GM23338 (cell line): Measurements from ENCODE around the gene CYTH1.
A peak's percentile ranks its signal among the peaks of the same experiment; 100 is the strongest.

ENCODE experiments used
- CREB1 ChIP-seq: fragments of 250-450 bp; sonication (Bioruptor Pico); IDR thresholded peaks from 2 replicates; pipeline ENCODE4 v1.5.0; 2020; ENCODE audit warnings: low read depth, mild to moderate bottlenecking, moderate library complexity
- EZH2 ChIP-seq: fragments of 200-600 bp; sonication (generic); IDR thresholded peaks from one replicate; pipeline ENCODE4 v1.8.0; 2017; ENCODE audit warnings: antibody characterized with exemption, mild to moderate bottlenecking, low read depth; ENCODE audit not compliant: unreplicated experiment
- ZNF331 ChIP-seq: fragments of 250-450 bp; sonication (Bioruptor Pico); IDR thresholded peaks from 2 replicates; pipeline ENCODE4 v1.5.0; 2020; ENCODE audit warnings: low read depth, mild to moderate bottlenecking, moderate library complexity
- TF ChIP-seq, protein P1 (sequence below), 2 experiments: fragments of 200-600 bp in 1 of 2; sonication (generic) in 1 of 2; conservative IDR thresholded peaks; 2 replicates each; pipeline versions ENCODE4 v1.5.1 to v1.6.1; 2016 to 2017; ENCODE audit warnings: antibody characterized with exemption in 2 of 2, low read depth in 2 of 2, mild to moderate bottlenecking in 2 of 2, moderate library complexity in 1 of 2

GRCh38 chr17:78787444-78787843 is 5.4 kb upstream of the CYTH1 start:
- TF ChIP-seq CREB1 (no peak), EZH2 (no peak), ZNF331 (no peak)
- TF ChIP-seq, protein P1, sequence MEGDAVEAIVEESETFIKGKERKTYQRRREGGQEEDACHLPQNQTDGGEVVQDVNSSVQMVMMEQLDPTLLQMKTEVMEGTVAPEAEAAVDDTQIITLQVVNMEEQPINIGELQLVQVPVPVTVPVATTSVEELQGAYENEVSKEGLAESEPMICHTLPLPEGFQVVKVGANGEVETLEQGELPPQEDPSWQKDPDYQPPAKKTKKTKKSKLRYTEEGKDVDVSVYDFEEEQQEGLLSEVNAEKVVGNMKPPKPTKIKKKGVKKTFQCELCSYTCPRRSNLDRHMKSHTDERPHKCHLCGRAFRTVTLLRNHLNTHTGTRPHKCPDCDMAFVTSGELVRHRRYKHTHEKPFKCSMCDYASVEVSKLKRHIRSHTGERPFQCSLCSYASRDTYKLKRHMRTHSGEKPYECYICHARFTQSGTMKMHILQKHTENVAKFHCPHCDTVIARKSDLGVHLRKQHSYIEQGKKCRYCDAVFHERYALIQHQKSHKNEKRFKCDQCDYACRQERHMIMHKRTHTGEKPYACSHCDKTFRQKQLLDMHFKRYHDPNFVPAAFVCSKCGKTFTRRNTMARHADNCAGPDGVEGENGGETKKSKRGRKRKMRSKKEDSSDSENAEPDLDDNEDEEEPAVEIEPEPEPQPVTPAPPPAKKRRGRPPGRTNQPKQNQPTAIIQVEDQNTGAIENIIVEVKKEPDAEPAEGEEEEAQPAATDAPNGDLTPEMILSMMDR (conservative IDR thresholded peaks at IDR 0.05; ENCODE audit: low read depth in 2 of 2), result peak; percentile 54 to 59
